ENCODE measurements around the gene PNLDC1. TPM values are rescaled to one million over a fixed set of nuclear protein-coding genes. Genes with fewer than 3 reads are reported as not detected.

PNLDC1 gene
- total RNA-seq, 1 donor from 2014 or later: 0.11 TPM

DNA sequence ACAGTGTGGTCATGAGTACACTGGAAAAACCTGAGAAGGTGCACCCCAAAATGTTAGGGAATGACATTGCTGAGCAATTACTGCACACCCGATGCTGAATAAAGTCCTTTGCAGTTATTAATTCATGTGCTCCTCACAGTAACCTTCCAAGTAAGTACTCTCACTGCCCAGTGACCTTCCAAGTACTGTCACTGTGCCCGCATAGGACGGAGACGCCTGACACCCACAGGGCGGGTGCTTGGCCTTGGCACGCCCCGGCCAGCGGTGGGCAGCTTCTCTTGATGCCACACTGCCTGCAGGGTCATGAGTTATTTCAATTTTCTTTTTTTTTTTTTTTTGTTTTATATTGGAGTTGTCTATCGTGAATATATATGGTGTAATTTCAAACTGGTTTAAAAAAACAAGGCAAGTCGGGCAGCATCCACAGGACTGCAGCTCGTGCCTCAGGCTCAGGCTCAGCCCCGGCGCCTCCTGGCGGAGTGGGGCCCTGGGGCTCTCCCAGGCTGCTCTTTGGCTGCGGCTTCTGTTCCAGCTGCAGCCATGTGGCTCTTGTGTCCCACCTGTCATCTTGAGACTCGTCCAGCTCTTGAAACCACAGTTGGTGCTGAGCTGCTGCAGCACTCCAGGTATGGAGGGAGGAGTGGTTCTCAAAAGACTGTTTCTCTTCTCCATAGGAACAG, 27.0 kb downstream of the PNLDC1 start:
- no peak for FAIRE-seq
- no peaks in the 10 kb centered on the region for H3K4me1 Mint-ChIP-seq (ENCODE audit: low read depth, unreplicated experiment)
- no peak overlapping the region for H3K4me3 Mint-ChIP-seq (ENCODE audit: unreplicated experiment)

GRCh38 chr6:159828074-159828473, 28.0 kb downstream of the PNLDC1 start:
- Histone ChIP-seq H2AFZ (ENCODE audit: low read depth, low read length) (no peak overlapping the region), H3K4me1 (ENCODE audit: insufficient read depth, low read length) (no peaks in the 10 kb centered on the region), H4K20me1 (ENCODE audit: insufficient read depth, low read length) (no peaks in the 10 kb centered on the region), H3K9ac (ENCODE audit: low read length) (no peak overlapping the region), H3K27ac (ENCODE audit: low read depth, low read length) (no peak overlapping the region), H3K27me3 (ENCODE audit: insufficient read depth, low read length) (no peaks in the 10 kb centered on the region), H3K36me3 (ENCODE audit: insufficient read depth, low read length) (no peaks in the 10 kb centered on the region), H3K4me2 (ENCODE audit: low read length) (no peak overlapping the region), H3K4me3 (ENCODE audit: insufficient read depth, low read depth, low read length) (no peak overlapping the region), H3K79me2 (ENCODE audit: insufficient read depth, low read length) (no peaks in the 10 kb centered on the region), H3K9me3 (ENCODE audit: insufficient read depth, low read depth, low read length) (no peaks in the 10 kb centered on the region)
- peaks cover 7% of the 10 kb centered on the region for H3K36me3 Mint-ChIP-seq (ENCODE audit: low read depth, unreplicated experiment)
- no peak overlapping the region for H3K27ac Mint-ChIP-seq (ENCODE audit: unreplicated experiment)
- TF ChIP-seq EZH2 (IDR thresholded peaks at IDR 0.05; ENCODE audit: insufficient read depth, low read length) (no peak), CTCF (IDR thresholded peaks at IDR 0.05; ENCODE audit: insufficient read depth, low read depth, low read length) (no peak)
- H3K9me3 Mint-ChIP-seq (ENCODE audit: unreplicated experiment): peaks cover 4% of the 10 kb centered on the region
- peaks cover 23% of the 10 kb centered on the region for H3K27me3 Mint-ChIP-seq (ENCODE audit: low read depth, unreplicated experiment)
- H3K4me1 Mint-ChIP-seq (ENCODE audit: low read depth, unreplicated experiment): no peaks in the 10 kb centered on the region
- FAIRE-seq (no peak), DNase-seq (ENCODE audit: low read depth) (peak; percentile 4)
- no peak overlapping the region for H3K4me3 Mint-ChIP-seq (ENCODE audit: unreplicated experiment)

More for the DNA sequence above, 27.0 kb downstream of the PNLDC1 start:
- H3K27me3 Mint-ChIP-seq (ENCODE audit: low read depth, unreplicated experiment): peaks cover 32% of the 10 kb centered on the region
- TF ChIP-seq EZH2 (IDR thresholded peaks at IDR 0.05; ENCODE audit: insufficient read depth, low read length): no peak
- TF ChIP-seq CTCF (IDR thresholded peaks at IDR 0.05; ENCODE audit: insufficient read depth, low read depth, low read length): no peak
- Histone ChIP-seq H3K79me2 (ENCODE audit: insufficient read depth, low read length) (no peaks in the 10 kb centered on the region), H3K27me3 (ENCODE audit: insufficient read depth, low read length) (no peaks in the 10 kb centered on the region), H4K20me1 (ENCODE audit: insufficient read depth, low read length) (no peaks in the 10 kb centered on the region), H3K36me3 (ENCODE audit: insufficient read depth, low read length) (no peaks in the 10 kb centered on the region), H2AFZ (ENCODE audit: low read depth, low read length) (no peak overlapping the region), H3K4me3 (ENCODE audit: insufficient read depth, low read depth, low read length) (no peak overlapping the region), H3K9ac (ENCODE audit: low read length) (no peak overlapping the region), H3K27ac (ENCODE audit: low read depth, low read length) (no peak overlapping the region), H3K4me1 (ENCODE audit: insufficient read depth, low read length) (no peaks in the 10 kb centered on the region), H3K9me3 (ENCODE audit: insufficient read depth, low read depth, low read length) (no peaks in the 10 kb centered on the region), H3K4me2 (ENCODE audit: low read length) (no peak overlapping the region)
- no peak overlapping the region for H3K27ac Mint-ChIP-seq (ENCODE audit: unreplicated experiment)
- H3K9me3 Mint-ChIP-seq (ENCODE audit: unreplicated experiment): peaks cover 4% of the 10 kb centered on the region
- no peak for DNase-seq (ENCODE audit: low read depth)
- H3K36me3 Mint-ChIP-seq (ENCODE audit: low read depth, unreplicated experiment): peaks cover 10% of the 10 kb centered on the region

GRCh38 chr6:159829526-159829925, 29.4 kb downstream of the PNLDC1 start:
- H3K4me2 ChIP-seq (ENCODE audit: low read length): no peak overlapping the region
- H3K27ac Mint-ChIP-seq (ENCODE audit: unreplicated experiment): no peak overlapping the region

More at GRCh38 chr6:159829526-159829925, 29.4 kb downstream of the PNLDC1 start:
- Histone ChIP-seq H3K79me2 (ENCODE audit: insufficient read depth, low read length) (no peaks in the 10 kb centered on the region), H3K36me3 (ENCODE audit: insufficient read depth, low read length) (no peaks in the 10 kb centered on the region), H3K9ac (ENCODE audit: low read length) (no peak overlapping the region), H3K27me3 (ENCODE audit: insufficient read depth, low read length) (no peaks in the 10 kb centered on the region), H3K27ac (ENCODE audit: low read depth, low read length) (no peak overlapping the region), H2AFZ (ENCODE audit: low read depth, low read length) (peak overlapping the region; percentile 37), H3K4me1 (ENCODE audit: insufficient read depth, low read length) (no peaks in the 10 kb centered on the region), H3K4me3 (ENCODE audit: insufficient read depth, low read depth, low read length) (no peak overlapping the region), H4K20me1 (ENCODE audit: insufficient read depth, low read length) (no peaks in the 10 kb centered on the region), H3K9me3 (ENCODE audit: insufficient read depth, low read depth, low read length) (no peaks in the 10 kb centered on the region)
- peaks cover 4% of the 10 kb centered on the region for H3K9me3 Mint-ChIP-seq (ENCODE audit: unreplicated experiment)
- peaks cover 17% of the 10 kb centered on the region for H3K27me3 Mint-ChIP-seq (ENCODE audit: low read depth, unreplicated experiment)
- no peak for FAIRE-seq
- TF ChIP-seq EZH2 (IDR thresholded peaks at IDR 0.05; ENCODE audit: insufficient read depth, low read length) (no peak), CTCF (IDR thresholded peaks at IDR 0.05; ENCODE audit: insufficient read depth, low read depth, low read length) (no peak)
- no peak overlapping the region for H3K4me3 Mint-ChIP-seq (ENCODE audit: unreplicated experiment)
- H3K4me1 Mint-ChIP-seq (ENCODE audit: low read depth, unreplicated experiment): no peaks in the 10 kb centered on the region
- no peaks in the 10 kb centered on the region for H3K36me3 Mint-ChIP-seq (ENCODE audit: low read depth, unreplicated experiment)
- DNase-seq (ENCODE audit: low read depth): no peak
